Fibroblast of pulmonary artery (primary cell): ENCODE measurements around the gene RTP5.
A peak's percentile ranks its signal among the peaks of the same experiment; 100 is the strongest.

Experiments
- DNase-seq: peaks from one replicate; pipeline ENCODE4 v3.0.0-alpha.2; 2010; ENCODE audit warnings: low read depth
- H3K4me3 ChIP-seq: replicated peaks from 2 replicates; pipeline ENCODE4 v1.5.1; 2011; ENCODE audit warnings: low read depth, mild to moderate bottlenecking, control low read depth, low read length, moderate library complexity
- TF ChIP-seq, protein P1 (sequence below): IDR thresholded peaks from 2 replicates; pipeline ENCODE4 v1.5.1; 2011; ENCODE audit warnings: mild to moderate bottlenecking, control low read depth, low read length, inconsistent platforms; ENCODE audit errors: missing control alignments

RTP5 gene

DNA sequence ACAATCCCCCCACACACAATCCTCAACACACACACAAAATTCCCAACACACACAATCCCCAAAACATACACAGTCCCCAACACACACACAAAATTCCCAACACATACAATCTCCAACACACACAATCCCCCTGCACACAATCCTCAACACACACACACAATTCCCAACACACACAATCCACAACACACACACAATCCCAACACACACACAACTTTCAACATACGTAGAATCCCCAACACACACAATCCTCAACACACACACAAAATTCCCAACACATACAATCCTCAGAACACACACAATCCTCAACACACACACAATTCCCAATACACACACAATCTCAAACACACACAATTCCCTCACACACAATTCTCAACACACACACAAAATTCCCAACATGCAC, 8.3 kb upstream of the RTP5 start:
- DNase-seq = no peak
- TF ChIP-seq, protein P1, sequence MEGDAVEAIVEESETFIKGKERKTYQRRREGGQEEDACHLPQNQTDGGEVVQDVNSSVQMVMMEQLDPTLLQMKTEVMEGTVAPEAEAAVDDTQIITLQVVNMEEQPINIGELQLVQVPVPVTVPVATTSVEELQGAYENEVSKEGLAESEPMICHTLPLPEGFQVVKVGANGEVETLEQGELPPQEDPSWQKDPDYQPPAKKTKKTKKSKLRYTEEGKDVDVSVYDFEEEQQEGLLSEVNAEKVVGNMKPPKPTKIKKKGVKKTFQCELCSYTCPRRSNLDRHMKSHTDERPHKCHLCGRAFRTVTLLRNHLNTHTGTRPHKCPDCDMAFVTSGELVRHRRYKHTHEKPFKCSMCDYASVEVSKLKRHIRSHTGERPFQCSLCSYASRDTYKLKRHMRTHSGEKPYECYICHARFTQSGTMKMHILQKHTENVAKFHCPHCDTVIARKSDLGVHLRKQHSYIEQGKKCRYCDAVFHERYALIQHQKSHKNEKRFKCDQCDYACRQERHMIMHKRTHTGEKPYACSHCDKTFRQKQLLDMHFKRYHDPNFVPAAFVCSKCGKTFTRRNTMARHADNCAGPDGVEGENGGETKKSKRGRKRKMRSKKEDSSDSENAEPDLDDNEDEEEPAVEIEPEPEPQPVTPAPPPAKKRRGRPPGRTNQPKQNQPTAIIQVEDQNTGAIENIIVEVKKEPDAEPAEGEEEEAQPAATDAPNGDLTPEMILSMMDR = no peak
- H3K4me3 ChIP-seq = no peak overlapping the region

DNA sequence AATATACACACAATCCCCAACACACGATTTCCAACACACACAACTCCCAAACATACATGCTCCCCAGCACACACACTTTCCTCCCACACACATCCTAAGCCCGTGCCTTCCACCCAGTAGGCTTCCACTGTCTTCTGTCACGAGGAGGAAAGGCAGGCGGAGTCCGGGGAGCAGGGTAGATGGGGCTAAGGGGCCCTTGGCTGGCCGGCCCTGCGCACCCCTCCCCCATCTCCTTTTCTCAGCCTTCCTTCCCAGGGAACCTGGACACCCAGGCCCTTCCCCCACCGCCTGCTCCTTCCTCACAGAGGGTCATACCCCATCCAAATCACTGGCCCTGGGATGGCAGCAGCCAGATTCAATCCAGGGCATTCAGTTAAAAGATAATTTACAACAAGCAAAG, 7.4 kb upstream of the RTP5 start:
- no peak overlapping the region for H3K4me3 ChIP-seq
- no peak for DNase-seq
- TF ChIP-seq, protein P1 = no peak

- H3K4me3 ChIP-seq = no peak overlapping the region
- DNase-seq = no peak
- TF ChIP-seq, protein P1 = no peak
These were observed 6.6 kb upstream of the RTP5 start for GRCh38 chr2:241862775-241863535.

GRCh38 chr2:241863536-241863954, 6.0 kb upstream of the RTP5 start:
- DNase-seq = peak; percentile 53
- TF ChIP-seq, protein P1 = no peak
- no peak overlapping the region for H3K4me3 ChIP-seq

GRCh38 chr2:241864168-241864849, 5.2 kb upstream of the RTP5 start:
- H3K4me3 ChIP-seq = no peak overlapping the region
- TF ChIP-seq, protein P1 = no peak
- DNase-seq = no peak

- TF ChIP-seq, protein P1 = no peak
- H3K4me3 ChIP-seq = no peak overlapping the region
- no peak for DNase-seq
These were observed 4.7 kb upstream of the RTP5 start for GRCh38 chr2:241864850-241865213.
